ENCODE data around the gene SFXN4. TPM values are rescaled to one million over a fixed set of nuclear protein-coding genes. Genes with fewer than 3 reads are reported as not detected.

The SFXN4 gene
- total RNA-seq, 1 donor from 2014 or later, result 19.9 TPM

- DNase-seq (ENCODE audit: low read depth, low spot score), result no peak
- Mint-ChIP-seq H3K9me3 (no peaks in the 10 kb centered on the region), H3K36me3 (ENCODE audit: low read depth) (peaks cover 3% of the 10 kb centered on the region), H3K27ac (ENCODE audit: unreplicated experiment) (no peak overlapping the region), H3K27me3 (ENCODE audit: low read depth) (no peaks in the 10 kb centered on the region), H3K4me3 (no peak overlapping the region), H3K4me1 (no peaks in the 10 kb centered on the region)
- TF ChIP-seq CTCF (conservative IDR thresholded peaks at IDR 0.05), result no peak
Measured at GRCh38 chr10:119149729-119150128, 15.8 kb downstream of the SFXN4 start.

- peak overlapping the region; percentile 37 for H3K27ac Mint-ChIP-seq (ENCODE audit: unreplicated experiment)
- H3K27me3 Mint-ChIP-seq (ENCODE audit: low read depth), result no peaks in the 10 kb centered on the region
- H3K4me3 Mint-ChIP-seq, result no peak overlapping the region
- H3K36me3 Mint-ChIP-seq (ENCODE audit: low read depth), result peaks cover 3% of the 10 kb centered on the region
- no peaks in the 10 kb centered on the region for H3K4me1 Mint-ChIP-seq
- TF ChIP-seq CTCF (conservative IDR thresholded peaks at IDR 0.05), result no peak
- DNase-seq (ENCODE audit: low read depth, low spot score), result no peak
- H3K9me3 Mint-ChIP-seq, result no peaks in the 10 kb centered on the region
Measured at GRCh38 chr10:119149157-119149556, 16.4 kb downstream of the SFXN4 start.

- Mint-ChIP-seq H3K9me3 (no peaks in the 10 kb centered on the region), H3K4me1 (no peaks in the 10 kb centered on the region), H3K4me3 (no peak overlapping the region), H3K27me3 (ENCODE audit: low read depth) (no peaks in the 10 kb centered on the region), H3K36me3 (ENCODE audit: low read depth) (no peaks in the 10 kb centered on the region), H3K27ac (ENCODE audit: unreplicated experiment) (no peak overlapping the region)
- DNase-seq (ENCODE audit: low read depth, low spot score), result no peak
- TF ChIP-seq CTCF (conservative IDR thresholded peaks at IDR 0.05), result no peak
Measured at GRCh38 chr10:119143657-119144056, 21.9 kb downstream of the SFXN4 start.

- H3K4me3 Mint-ChIP-seq, result no peak overlapping the region
- H3K4me1 Mint-ChIP-seq, result no peaks in the 10 kb centered on the region
- no peaks in the 10 kb centered on the region for H3K27me3 Mint-ChIP-seq (ENCODE audit: low read depth)
- no peak for TF ChIP-seq CTCF (conservative IDR thresholded peaks at IDR 0.05)
- no peak overlapping the region for H3K27ac Mint-ChIP-seq (ENCODE audit: unreplicated experiment)
- no peaks in the 10 kb centered on the region for H3K36me3 Mint-ChIP-seq (ENCODE audit: low read depth)
- no peaks in the 10 kb centered on the region for H3K9me3 Mint-ChIP-seq
- no peak for DNase-seq (ENCODE audit: low read depth, low spot score)
Measured at GRCh38 chr10:119140603-119141245, 24.8 kb downstream of the SFXN4 start.

- Mint-ChIP-seq H3K9me3 (no peaks in the 10 kb centered on the region), H3K27ac (ENCODE audit: unreplicated experiment) (peak overlapping the region; percentile 22), H3K4me1 (no peaks in the 10 kb centered on the region), H3K36me3 (ENCODE audit: low read depth) (no peaks in the 10 kb centered on the region), H3K4me3 (no peak overlapping the region), H3K27me3 (ENCODE audit: low read depth) (no peaks in the 10 kb centered on the region)
- peak; percentile 21 for DNase-seq (ENCODE audit: low read depth, low spot score)
- peak; percentile 50 for TF ChIP-seq CTCF (conservative IDR thresholded peaks at IDR 0.05)
Measured at GRCh38 chr10:119139464-119140067, 25.9 kb downstream of the SFXN4 start.
